ENCODE measurements around the gene TP53TG5.

Gene TP53TG5
- total RNA-seq = 0.06 to 0.09 reads per million in 2 experiments

- DNase-seq (ENCODE audit: low read depth) = no peak
Observed at GRCh38 chr20:45378191-45378590, at the start of gene TP53TG5. Gene TP53TG5 (minus strand): TSS chr20:45378325. CDS start chr20:45378236, 89 bp downstream.

- DNase-seq (ENCODE audit: low read depth) = no peak
Observed at GRCh38 chr20:45427236-45428149, 49.4 kb upstream of the TP53TG5 start.

GRCh38 chr20:45426320-45427016 is 48.3 kb upstream of the TP53TG5 start:
- DNase-seq (ENCODE audit: low read depth) = no peak

- DNase-seq (ENCODE audit: low read depth) = no peak
Observed at GRCh38 chr20:45425561-45425960, 47.4 kb upstream of the TP53TG5 start.

- no peak for DNase-seq (ENCODE audit: low read depth)
Observed at GRCh38 chr20:45423700-45424099, 45.6 kb upstream of the TP53TG5 start.

- DNase-seq (ENCODE audit: low read depth) = no peak
Observed at GRCh38 chr20:45420125-45420524, 42.0 kb upstream of the TP53TG5 start.

- no peak for DNase-seq (ENCODE audit: low read depth)
Observed at GRCh38 chr20:45419188-45420091, 41.3 kb upstream of the TP53TG5 start.

GRCh38 chr20:45416917-45417316 is 38.8 kb upstream of the TP53TG5 start:
- no peak for DNase-seq (ENCODE audit: low read depth)

- DNase-seq (ENCODE audit: low read depth) = peak; percentile 88
Observed at GRCh38 chr20:45415822-45416637, 37.9 kb upstream of the TP53TG5 start, which contains the start of gene PIGT. Gene PIGT (plus strand): TSS chr20:45416141. CDS start chr20:45416157, 16 bp downstream.

GRCh38 chr20:45413479-45413878 is 35.4 kb upstream of the TP53TG5 start:
- no peak for DNase-seq (ENCODE audit: low read depth)

- no peak for DNase-seq (ENCODE audit: low read depth)
Observed at GRCh38 chr20:45412653-45413052, 34.5 kb upstream of the TP53TG5 start.

GRCh38 chr20:45410887-45411286 is 32.8 kb upstream of the TP53TG5 start:
- DNase-seq (ENCODE audit: low read depth) = no peak

GRCh38 chr20:45409521-45410272 is 31.6 kb upstream of the TP53TG5 start:
- no peak for DNase-seq (ENCODE audit: low read depth)

GRCh38 chr20:45408646-45409213 is 30.6 kb upstream of the TP53TG5 start:
- no peak for DNase-seq (ENCODE audit: low read depth)

GRCh38 chr20:45407783-45408645 is 29.9 kb upstream of the TP53TG5 start, which contains the start of gene DBNDD2:
Gene DBNDD2 (plus strand): TSS chr20:45408289. CDS start chr20:45408468, 179 bp downstream.
- DNase-seq (ENCODE audit: low read depth) = no peak

GRCh38 chr20:45407067-45407745 is 29.1 kb upstream of the TP53TG5 start:
- DNase-seq (ENCODE audit: low read depth) = no peak

- peak; percentile 25 for DNase-seq (ENCODE audit: low read depth)
Observed at GRCh38 chr20:45406260-45407066, 28.3 kb upstream of the TP53TG5 start.
